Neural cell (in vitro differentiated cells): ENCODE data around the gene NIFK. TPM values are rescaled to one million over a fixed set of nuclear protein-coding genes. Genes with fewer than 3 reads are reported as not detected.
"Not testable (repeated sequence)": the region's sequence is repeated elsewhere in the genome, so short reads cannot be mapped to it uniquely, and the experiment has no call there.

Experiments used
- H2AFZ ChIP-seq: fragments of 200-600, 300-800 bp; sonication (generic), shearing (Covaris generic); 2 replicates; pipeline ENCODE4 v1.6.0; 2014; ENCODE audit warnings: low read depth, mild to moderate bottlenecking, antibody characterized with exemption, low read length, moderate library complexity
- H3F3A ChIP-seq: fragments of 200-600 bp; shearing (Covaris generic); 2 replicates; pipeline ENCODE4 v1.6.1; 2016; ENCODE audit warnings: mild to moderate bottlenecking, moderate library complexity, mixed read lengths, antibody characterized with exemption, low read length; ENCODE audit not compliant: insufficient read depth, poor library complexity, severe bottlenecking
- H3K27ac ChIP-seq: fragments of 200-600, 300-800 bp; sonication (generic), shearing (Covaris generic); 2 replicates; pipeline ENCODE4 v1.5.1; 2014; ENCODE audit warnings: mild to moderate bottlenecking, low read length, moderate library complexity
- H3K27me3 ChIP-seq: fragments of 300-800, 200-600 bp; sonication (generic), shearing (Covaris generic); 2 replicates; pipeline ENCODE4 v1.6.0; 2014; ENCODE audit warnings: mild to moderate bottlenecking, low read depth, low read length, moderate library complexity; ENCODE audit not compliant: insufficient read depth
- H3K36me3 ChIP-seq: fragments of 300-800, 200-600 bp; sonication (generic), shearing (Covaris generic); 2 replicates; pipeline ENCODE4 v1.5.1; 2014; ENCODE audit warnings: mild to moderate bottlenecking, antibody characterized with exemption, low read length, moderate library complexity; ENCODE audit not compliant: insufficient read depth
- H3K4me2 ChIP-seq: fragments of 300-800, 200-600 bp; sonication (generic), shearing (Covaris generic); 2 replicates; pipeline ENCODE4 v1.6.0; 2014; ENCODE audit warnings: mild to moderate bottlenecking, low read length
- H3K4me3 ChIP-seq: fragments of 300-800, 200-600 bp; sonication (generic), shearing (Covaris generic); 2 replicates; pipeline ENCODE4 v1.5.1; 2014; ENCODE audit warnings: mild to moderate bottlenecking, low read length, moderate library complexity
- H3K79me2 ChIP-seq: fragments of 200-600 bp; shearing (Covaris generic); replicated peaks from 2 replicates; pipeline ENCODE4 v1.6.0; 2014; ENCODE audit warnings: mild to moderate bottlenecking, low read length, moderate library complexity; ENCODE audit not compliant: insufficient read depth
- H3K9ac ChIP-seq: fragments of 300-800, 200-600 bp; sonication (generic), shearing (Covaris generic); 2 replicates; pipeline ENCODE4 v1.6.1; 2016; ENCODE audit warnings: mild to moderate bottlenecking, low read length, mixed read lengths
- H3K9me2 ChIP-seq: fragments of 200-600 bp; shearing (Covaris generic); 2 replicates; pipeline ENCODE4 v1.6.1; 2016; ENCODE audit warnings: mild to moderate bottlenecking, low read length, mixed read lengths; ENCODE audit not compliant: insufficient read depth
- H3K9me3 ChIP-seq: fragments of 200-600, 300-800 bp; sonication (generic), shearing (Covaris generic); 2 replicates; pipeline ENCODE4 v1.6.1; 2016; ENCODE audit warnings: mild to moderate bottlenecking, mixed run types, low read length, moderate library complexity, mixed read lengths
- H4K20me1 ChIP-seq: fragments of 200-600 bp; shearing (Covaris generic); 2 replicates; pipeline ENCODE4 v1.6.1; 2016; ENCODE audit warnings: mild to moderate bottlenecking, mixed run types; ENCODE audit not compliant: insufficient read depth
- CTCF ChIP-seq: fragments of 450-650 bp; IDR thresholded peaks from 2 replicates; pipeline ENCODE4 v1.5.1; 2014; ENCODE audit warnings: antibody characterized with exemption, mild to moderate bottlenecking, moderate library complexity; ENCODE audit not compliant: poor library complexity, severe bottlenecking
- EP300 ChIP-seq: fragments of 450-650 bp; conservative IDR thresholded peaks from 2 replicates; pipeline ENCODE4 v1.6.1; 2014; ENCODE audit warnings: antibody characterized with exemption, mild to moderate bottlenecking, moderate library complexity; ENCODE audit not compliant: poor library complexity, severe bottlenecking
- EZH2 ChIP-seq: fragments of 200-600, 300-800 bp; shearing (Covaris generic), sonication (generic); IDR thresholded peaks from 2 replicates; pipeline ENCODE4 v1.6.1; 2014; ENCODE audit warnings: antibody characterized with exemption, low read length, borderline replicate concordance, mild to moderate bottlenecking; ENCODE audit not compliant: insufficient read depth, poor library complexity, severe bottlenecking
- MXI1 ChIP-seq: fragments of 450-650 bp; conservative IDR thresholded peaks from 2 replicates; pipeline ENCODE4 v1.6.1; 2014; ENCODE audit warnings: antibody characterized with exemption, mild to moderate bottlenecking; ENCODE audit not compliant: poor library complexity, severe bottlenecking
- POLR2AphosphoS5 ChIP-seq: IDR thresholded peaks from 2 replicates; pipeline ENCODE4 v1.6.1; 2012
- RAD21 ChIP-seq: fragments of 450-650 bp; conservative IDR thresholded peaks from 2 replicates; pipeline ENCODE4 v1.6.1; 2014; ENCODE audit warnings: antibody characterized with exemption, mild to moderate bottlenecking, moderate library complexity
- REST ChIP-seq: IDR thresholded peaks from 2 replicates; pipeline ENCODE4 v1.6.1; 2012; ENCODE audit warnings: borderline replicate concordance
- SMC3 ChIP-seq: fragments of 450-650 bp; conservative IDR thresholded peaks from 2 replicates; pipeline ENCODE4 v1.6.1; 2014; ENCODE audit warnings: antibody characterized with exemption, mild to moderate bottlenecking, moderate library complexity; ENCODE audit not compliant: poor library complexity
- TAF1 ChIP-seq: IDR thresholded peaks from 2 replicates; pipeline ENCODE4 v1.6.1; 2012; ENCODE audit warnings: low read depth
- polyA plus RNA-seq: library from polyadenylated mRNA; depleted of rRNA; stranded (reverse); fragments of >200 nt; gene quantifications from 2 replicates; pipeline ENCODE4 v1.2.3, GENCODE V29; 2014

NIFK gene
- polyA plus RNA-seq, 1 donor from 2014 or later: 60.9 TPM

GRCh38 chr2:121694398-121695170, 42.1 kb downstream of the NIFK start:
- H3K9ac ChIP-seq: no peak overlapping the region
- no peaks in the 10 kb centered on the region for H3K36me3 ChIP-seq
- H3K4me2 ChIP-seq: no peak overlapping the region
- no peaks in the 10 kb centered on the region for H3K9me3 ChIP-seq
- H3K27ac ChIP-seq: no peak overlapping the region
- H3K9me2 ChIP-seq: no peaks in the 10 kb centered on the region
- H3F3A ChIP-seq: no peaks in the 10 kb centered on the region
- H2AFZ ChIP-seq: no peak overlapping the region
- H3K27me3 ChIP-seq: no peaks in the 10 kb centered on the region
- no peak for TF ChIP-seq CTCF
- no peak for TF ChIP-seq TAF1
- TF ChIP-seq RAD21: no peak
- no peak for TF ChIP-seq EP300
- no peak for TF ChIP-seq MXI1
- TF ChIP-seq POLR2AphosphoS5: no peak
- no peak for TF ChIP-seq EZH2
- no peak for TF ChIP-seq REST
- no peak for TF ChIP-seq SMC3
- no peaks in the 10 kb centered on the region for H4K20me1 ChIP-seq
- no peaks in the 10 kb centered on the region for H3K79me2 ChIP-seq
- no peak overlapping the region for H3K4me3 ChIP-seq

- not testable (repeated sequence) for H3K79me2 ChIP-seq
Observed at GRCh38 chr2:121690572-121690971, 46.1 kb downstream of the NIFK start.

GRCh38 chr2:121690095-121690494, 46.6 kb downstream of the NIFK start:
- H3K27me3 ChIP-seq: no peaks in the 10 kb centered on the region
- H3K9me3 ChIP-seq: no peaks in the 10 kb centered on the region
- H3F3A ChIP-seq: no peaks in the 10 kb centered on the region
- TF ChIP-seq POLR2AphosphoS5: no peak
- H3K4me3 ChIP-seq: no peak overlapping the region
- no peak overlapping the region for H3K4me2 ChIP-seq
- H3K9ac ChIP-seq: no peak overlapping the region
- H4K20me1 ChIP-seq: no peaks in the 10 kb centered on the region
- no peak overlapping the region for H2AFZ ChIP-seq
- no peaks in the 10 kb centered on the region for H3K36me3 ChIP-seq
- H3K9me2 ChIP-seq: no peaks in the 10 kb centered on the region
- no peaks in the 10 kb centered on the region for H3K79me2 ChIP-seq
- H3K27ac ChIP-seq: no peak overlapping the region

More at GRCh38 chr2:121690572-121690971, 46.1 kb downstream of the NIFK start:
- H3K4me3 ChIP-seq, H3K36me3 ChIP-seq, H3K9me2 ChIP-seq, H3K4me2 ChIP-seq, H3K27me3 ChIP-seq, H3K27ac ChIP-seq, H3F3A ChIP-seq, H3K9me3 ChIP-seq, H3K9ac ChIP-seq, H4K20me1 ChIP-seq, H2AFZ ChIP-seq: not testable (repeated sequence)
